AG04450 (cell line): ENCODE results near the gene TAS1R2. TPM values are rescaled to one million over a fixed set of nuclear protein-coding genes. Genes with fewer than 3 reads are reported as not detected.

Experiments used
- CTCF ChIA-PET: fragments of 300-600, 350-600 bp; formaldehyde crosslinking; extraction: SDS; loops from one replicate; lab custom pipeline; 2022; ENCODE audit warnings: antibody characterized with exemption, inconsistent platforms; lab: Charles Lee
- POLR2A ChIA-PET: fragments of 350-600 bp; formaldehyde crosslinking; extraction: SDS; loops from one replicate; lab custom pipeline; 2021; ENCODE audit warnings: antibody characterized with exemption, inconsistent platforms; lab: Yijun Ruan, JAX
- DNase-seq: peaks from one replicate; pipeline ENCODE4 v3.0.0-alpha.2; 2011; ENCODE audit warnings: low read depth, low spot score
- H3K27ac ChIP-seq: one replicate; pipeline ENCODE4 v1.5.1; 2012; ENCODE audit warnings: low read depth, low read length, control low read depth
- H3K27me3 ChIP-seq: one replicate; pipeline ENCODE4 v1.6.0; 2012; ENCODE audit warnings: low read length; ENCODE audit not compliant: control insufficient read depth, insufficient read depth
- H3K4me3 ChIP-seq: 2 replicates; pipeline ENCODE4 v1.5.1; 2011; ENCODE audit warnings: mild to moderate bottlenecking, low read depth, low read length, control low read depth
- H3K9me3 ChIP-seq: 2 replicates; pipeline ENCODE4 v1.5.1; 2012; ENCODE audit warnings: low read length; ENCODE audit not compliant: control insufficient read depth, insufficient read depth
- polyA plus RNA-seq: library from polyadenylated mRNA; depleted of rRNA; stranded (reverse); fragments of >200 nt; gene quantifications from 2 replicates; pipeline ENCODE4 v1.2.3, GENCODE V29; 2011
- TF ChIP-seq, protein P1 (sequence below): IDR thresholded peaks from 2 replicates; pipeline ENCODE4 v1.5.1; 2011; ENCODE audit warnings: low read depth, low read length, control low read depth, inconsistent platforms

Gene TAS1R2
- polyA plus RNA-seq, 1 experiment = not detected

DNA sequence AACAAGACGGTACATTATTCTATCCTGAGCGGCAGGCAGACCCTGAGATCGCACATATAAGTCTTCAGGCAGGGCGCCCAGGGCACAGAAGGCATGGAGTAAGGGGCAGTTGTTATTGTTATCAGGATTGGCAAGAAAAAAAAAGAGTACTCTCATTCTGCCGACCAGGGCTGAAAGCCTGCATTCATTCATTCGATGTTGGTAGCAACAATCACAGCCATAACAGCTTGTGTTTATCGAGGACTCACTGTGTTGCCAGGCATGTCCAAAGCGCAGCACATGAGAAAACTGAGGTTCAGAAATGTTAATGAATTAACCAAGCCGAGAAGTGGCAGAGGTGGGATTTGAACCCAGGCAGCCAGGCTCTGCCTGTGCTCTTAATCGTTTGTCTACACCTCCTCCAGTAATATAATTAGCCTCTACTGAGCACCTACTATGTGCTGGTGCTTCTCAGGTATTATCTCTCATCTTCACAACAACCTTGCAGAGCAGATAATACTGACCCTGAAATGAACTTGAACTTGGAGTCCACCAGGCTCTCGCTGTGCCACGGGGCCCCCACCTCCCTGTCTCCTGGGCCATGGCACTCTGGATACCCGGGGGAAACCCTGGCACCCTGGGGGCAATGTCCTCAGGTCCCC is 56.2 kb downstream of the TAS1R2 start:
- no peak for DNase-seq
- Histone ChIP-seq H3K9me3 (no peaks in the 10 kb centered on the region), H3K4me3 (no peak overlapping the region), H3K27ac (no peak overlapping the region), H3K27me3 (peaks cover 8% of the 10 kb centered on the region)
- CTCF ChIA-PET = no interaction called here
- POLR2A ChIA-PET = no interaction called here
- TF ChIP-seq, protein P1, sequence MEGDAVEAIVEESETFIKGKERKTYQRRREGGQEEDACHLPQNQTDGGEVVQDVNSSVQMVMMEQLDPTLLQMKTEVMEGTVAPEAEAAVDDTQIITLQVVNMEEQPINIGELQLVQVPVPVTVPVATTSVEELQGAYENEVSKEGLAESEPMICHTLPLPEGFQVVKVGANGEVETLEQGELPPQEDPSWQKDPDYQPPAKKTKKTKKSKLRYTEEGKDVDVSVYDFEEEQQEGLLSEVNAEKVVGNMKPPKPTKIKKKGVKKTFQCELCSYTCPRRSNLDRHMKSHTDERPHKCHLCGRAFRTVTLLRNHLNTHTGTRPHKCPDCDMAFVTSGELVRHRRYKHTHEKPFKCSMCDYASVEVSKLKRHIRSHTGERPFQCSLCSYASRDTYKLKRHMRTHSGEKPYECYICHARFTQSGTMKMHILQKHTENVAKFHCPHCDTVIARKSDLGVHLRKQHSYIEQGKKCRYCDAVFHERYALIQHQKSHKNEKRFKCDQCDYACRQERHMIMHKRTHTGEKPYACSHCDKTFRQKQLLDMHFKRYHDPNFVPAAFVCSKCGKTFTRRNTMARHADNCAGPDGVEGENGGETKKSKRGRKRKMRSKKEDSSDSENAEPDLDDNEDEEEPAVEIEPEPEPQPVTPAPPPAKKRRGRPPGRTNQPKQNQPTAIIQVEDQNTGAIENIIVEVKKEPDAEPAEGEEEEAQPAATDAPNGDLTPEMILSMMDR = no peak

- POLR2A ChIA-PET = no interaction called here
- DNase-seq = no peak
- Histone ChIP-seq H3K9me3 (no peaks in the 10 kb centered on the region), H3K27me3 (peaks cover 8% of the 10 kb centered on the region), H3K4me3 (no peak overlapping the region), H3K27ac (no peak overlapping the region)
- CTCF ChIA-PET = no interaction called here
- TF ChIP-seq, protein P1 = no peak
These were observed 57.2 kb downstream of the TAS1R2 start for GRCh38 chr1:18802231-18802630.

GRCh38 chr1:18800258-18800657 is 59.2 kb downstream of the TAS1R2 start:
- ChIA-PET CTCF (no interaction called here), POLR2A (no interaction called here)
- Histone ChIP-seq H3K4me3 (no peak overlapping the region), H3K27ac (no peak overlapping the region), H3K9me3 (no peaks in the 10 kb centered on the region), H3K27me3 (peaks cover 5% of the 10 kb centered on the region)
- no peak for DNase-seq
- TF ChIP-seq, protein P1 = no peak

DNA sequence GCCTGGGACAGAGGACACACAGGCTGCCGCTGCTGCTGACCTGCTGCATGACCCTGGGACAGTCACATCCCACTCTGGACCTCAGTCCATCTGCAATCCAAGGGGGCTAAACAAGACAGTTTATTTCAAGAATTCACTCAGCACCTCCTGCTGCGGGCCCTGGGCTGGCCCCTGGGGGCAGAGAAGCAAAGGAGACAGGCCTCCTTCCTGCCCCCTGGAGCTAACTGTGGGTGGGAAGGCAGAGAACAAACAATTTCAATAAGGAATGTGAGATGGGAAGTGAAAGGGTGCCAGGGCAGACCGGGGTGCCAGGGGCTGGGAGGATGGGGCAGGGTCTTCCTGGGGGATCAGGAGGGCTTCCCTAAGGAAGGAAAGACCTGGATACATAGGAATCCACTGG is 60.0 kb downstream of the TAS1R2 start:
- DNase-seq = no peak
- POLR2A ChIA-PET = no interaction called here
- TF ChIP-seq, protein P1 = no peak
- peaks cover 7% of the 10 kb centered on the region for H3K27me3 ChIP-seq
- no peak overlapping the region for H3K27ac ChIP-seq
- CTCF ChIA-PET = no interaction called here
- H3K4me3 ChIP-seq = no peak overlapping the region
- no peaks in the 10 kb centered on the region for H3K9me3 ChIP-seq

DNA sequence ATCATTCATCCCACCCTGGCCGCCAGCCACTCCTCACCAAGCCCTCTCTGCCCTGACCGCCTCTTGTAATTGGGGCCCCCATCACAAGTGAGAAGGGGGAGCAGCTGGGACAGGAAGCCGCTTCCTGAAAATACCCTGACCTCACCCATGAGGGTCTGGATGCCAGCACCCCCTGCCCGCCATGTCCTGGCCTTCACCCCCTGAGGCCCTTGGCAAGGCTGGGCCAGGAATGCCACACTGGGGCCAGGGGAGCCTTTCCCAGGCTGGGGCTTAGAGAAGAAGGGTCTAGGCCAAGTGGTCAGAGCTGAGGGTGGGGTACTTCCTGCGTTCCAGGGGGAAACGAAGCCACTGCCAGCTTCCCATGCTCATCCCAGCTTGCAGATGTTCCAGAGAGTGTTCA is 60.5 kb downstream of the TAS1R2 start:
- POLR2A ChIA-PET = no interaction called here
- CTCF ChIA-PET = no interaction called here
- TF ChIP-seq, protein P1 = no peak
- H3K9me3 ChIP-seq = no peaks in the 10 kb centered on the region
- H3K27me3 ChIP-seq = peaks cover 7% of the 10 kb centered on the region
- DNase-seq = no peak
- no peak overlapping the region for H3K27ac ChIP-seq
- no peak overlapping the region for H3K4me3 ChIP-seq
